Lower leg skin (tissue), 3 donors: Measurements from ENCODE around the gene SOX5.

ENCODE experiments used
- POLR2A ChIP-seq, 2 donors: fragments of 450-650 bp; IDR thresholded peaks; one replicate each; pipeline ENCODE4 v1.6.1; 2016 to 2017; ENCODE audit warnings: antibody characterized with exemption in 2 of 2, mild to moderate bottlenecking in 1 of 2, moderate library complexity in 1 of 2
- TF ChIP-seq, protein P1 (sequence below), 3 donors: fragments of 450-650 bp; IDR thresholded peaks; one replicate each; pipeline ENCODE4 v1.5.1; 2016; ENCODE audit warnings: antibody characterized with exemption in 3 of 3, mild to moderate bottlenecking in 3 of 3, moderate library complexity in 2 of 3

DNA sequence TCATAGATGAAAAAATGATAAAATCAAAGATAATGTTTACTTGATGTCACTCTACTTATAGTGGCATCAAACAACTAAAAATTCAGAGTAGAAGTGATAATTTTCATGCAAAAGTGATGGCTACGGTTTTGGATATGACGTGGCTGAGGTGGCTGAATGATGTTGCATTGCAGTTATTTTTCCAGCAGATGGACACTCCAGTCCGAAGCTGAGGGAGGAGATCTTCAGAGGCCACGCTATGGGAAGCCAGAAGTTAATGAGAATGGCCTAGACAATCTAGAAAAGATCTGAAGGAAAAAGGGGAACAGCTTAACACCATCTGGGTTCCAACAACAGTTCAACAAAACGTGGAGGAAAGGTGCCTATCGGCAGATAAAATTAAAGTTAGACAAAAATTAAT, 279.8 kb downstream of the SOX5 start:
- TF ChIP-seq, protein P1, sequence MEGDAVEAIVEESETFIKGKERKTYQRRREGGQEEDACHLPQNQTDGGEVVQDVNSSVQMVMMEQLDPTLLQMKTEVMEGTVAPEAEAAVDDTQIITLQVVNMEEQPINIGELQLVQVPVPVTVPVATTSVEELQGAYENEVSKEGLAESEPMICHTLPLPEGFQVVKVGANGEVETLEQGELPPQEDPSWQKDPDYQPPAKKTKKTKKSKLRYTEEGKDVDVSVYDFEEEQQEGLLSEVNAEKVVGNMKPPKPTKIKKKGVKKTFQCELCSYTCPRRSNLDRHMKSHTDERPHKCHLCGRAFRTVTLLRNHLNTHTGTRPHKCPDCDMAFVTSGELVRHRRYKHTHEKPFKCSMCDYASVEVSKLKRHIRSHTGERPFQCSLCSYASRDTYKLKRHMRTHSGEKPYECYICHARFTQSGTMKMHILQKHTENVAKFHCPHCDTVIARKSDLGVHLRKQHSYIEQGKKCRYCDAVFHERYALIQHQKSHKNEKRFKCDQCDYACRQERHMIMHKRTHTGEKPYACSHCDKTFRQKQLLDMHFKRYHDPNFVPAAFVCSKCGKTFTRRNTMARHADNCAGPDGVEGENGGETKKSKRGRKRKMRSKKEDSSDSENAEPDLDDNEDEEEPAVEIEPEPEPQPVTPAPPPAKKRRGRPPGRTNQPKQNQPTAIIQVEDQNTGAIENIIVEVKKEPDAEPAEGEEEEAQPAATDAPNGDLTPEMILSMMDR (IDR thresholded peaks at IDR 0.05), result no peak
- no peak for TF ChIP-seq POLR2A (IDR thresholded peaks at IDR 0.05)
